B cell (primary cell): ENCODE data around the gene PAFAH2.

Experiments used
- CTCF ChIP-seq: fragments of 200-600 bp; IDR thresholded peaks from one replicate; pipeline ENCODE4 v1.8.0; 2022; ENCODE audit warnings: antibody characterized with exemption, mild to moderate bottlenecking
- EZH2 ChIP-seq: IDR thresholded peaks from 2 replicates; pipeline ENCODE4 v1.6.1; 2012; ENCODE audit warnings: borderline replicate concordance, low read depth, mild to moderate bottlenecking, moderate library complexity, low read length; ENCODE audit not compliant: insufficient read depth, poor library complexity, severe bottlenecking

DNA sequence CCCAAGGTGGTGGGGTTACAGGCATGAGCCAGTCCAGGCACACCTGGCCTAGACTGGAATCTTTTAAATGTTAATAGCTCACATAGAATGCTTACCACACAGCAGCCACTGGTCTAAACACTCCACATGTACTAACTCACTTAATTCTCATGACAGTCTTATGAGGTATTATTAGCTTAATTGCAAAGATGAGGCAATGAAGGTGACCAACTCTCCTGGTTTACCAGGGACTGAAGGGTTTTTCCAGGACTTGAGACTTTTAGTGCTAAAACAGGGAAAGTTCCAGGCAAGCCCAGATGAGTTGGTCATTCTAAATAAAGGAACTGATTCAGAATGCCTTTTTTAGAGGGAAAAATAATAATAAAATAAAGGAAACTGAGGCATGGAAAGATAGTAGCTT is 84.7 kb downstream of the PAFAH2 start:
- TF ChIP-seq CTCF = no peak
- TF ChIP-seq EZH2 = no peak
